HEK293 (cell line): Measurements from ENCODE around the gene DHRS3.

Experiments
- CTCF ChIA-PET: fragments of 350-600 bp; formaldehyde crosslinking; extraction: SDS; loops from one replicate; lab custom pipeline; 2021; ENCODE audit warnings: antibody characterized with exemption; lab: Yijun Ruan, JAX
- POLR2A ChIA-PET: fragments of 300-600 bp; formaldehyde crosslinking; extraction: SDS; loops from one replicate; lab custom pipeline; 2020; ENCODE audit warnings: antibody characterized with exemption, inconsistent platforms; lab: Yijun Ruan, JAX
- H3K27ac ChIP-seq: fragments of 200-500 bp; sonication (Bioruptor generic); 2 replicates; pipeline ENCODE4 v1.5.1; 2014; ENCODE audit warnings: low read depth, low read length, control low read depth, inconsistent platforms; ENCODE audit errors: extremely low read depth
- H3K36me3 ChIP-seq, 2 experiments: fragments of 200-500 bp in 1 of 2; sonication (Bioruptor generic) in 1 of 2; 1 replicate in 1 of 2; 2 replicates in 1 of 2; pipeline ENCODE4 v1.5.1; 2014 to 2017; ENCODE audit warnings: inconsistent platforms in 2 of 2, low read length in 2 of 2; ENCODE audit not compliant: control insufficient read depth in 2 of 2, insufficient read depth in 1 of 2
- H3K4me1 ChIP-seq: fragments of 200-500 bp; sonication (Bioruptor generic); 2 replicates; pipeline ENCODE4 v1.5.1; 2014; ENCODE audit warnings: mild to moderate bottlenecking, low read length, inconsistent platforms; ENCODE audit not compliant: control insufficient read depth, insufficient read depth
- H3K4me3 ChIP-seq: 2 replicates; pipeline ENCODE4 v1.5.1; 2011; ENCODE audit warnings: low read depth, mild to moderate bottlenecking, control low read depth, low read length, moderate library complexity
- H3K9me3 ChIP-seq: fragments of 200-500 bp; sonication (Bioruptor generic); 2 replicates; pipeline ENCODE4 v1.5.1; 2014; ENCODE audit warnings: low read depth, low read length, inconsistent platforms; ENCODE audit not compliant: control insufficient read depth, insufficient read depth
- BCL11A ChIP-seq: fragments of 450-650 bp; formaldehyde crosslinking; IDR thresholded peaks from 2 replicates; pipeline ENCODE4 v1.5.1; 2016; ENCODE audit warnings: low read depth, missing biosample characterization, missing genetic modification characterization
- KLF1 ChIP-seq: fragments of 450-650 bp; formaldehyde crosslinking; IDR thresholded peaks from 2 replicates; pipeline ENCODE4 v1.5.1; 2016; ENCODE audit warnings: missing biosample characterization, missing genetic modification characterization
- ZNF292 ChIP-seq: fragments of 450-650 bp; formaldehyde crosslinking; IDR thresholded peaks from 2 replicates; pipeline ENCODE4 v1.5.1; 2016; ENCODE audit warnings: low read depth, missing biosample characterization, missing genetic modification characterization, borderline replicate concordance
- ZNF433 ChIP-seq: fragments of 450-650 bp; formaldehyde crosslinking; IDR thresholded peaks from 2 replicates; pipeline ENCODE4 v1.5.1; 2016; ENCODE audit warnings: missing biosample characterization, missing genetic modification characterization, low read depth
- ZNF513 ChIP-seq: fragments of 450-650 bp; IDR thresholded peaks from 2 replicates; pipeline ENCODE4 v1.5.1; 2018; ENCODE audit warnings: missing biosample characterization, missing genetic modification characterization
- ZNF514 ChIP-seq: fragments of 450-650 bp; formaldehyde crosslinking; IDR thresholded peaks from 2 replicates; pipeline ENCODE4 v1.5.1; 2016; ENCODE audit warnings: missing biosample characterization, missing genetic modification characterization
- ZNF621 ChIP-seq: fragments of 450-650 bp; formaldehyde crosslinking; IDR thresholded peaks from 2 replicates; pipeline ENCODE4 v1.5.1; 2017; ENCODE audit warnings: missing biosample characterization, missing genetic modification characterization
- ZNF658 ChIP-seq: fragments of 450-650 bp; formaldehyde crosslinking; IDR thresholded peaks from 2 replicates; pipeline ENCODE4; 2016; ENCODE audit warnings: missing biosample characterization, missing genetic modification characterization
- ZNF704 ChIP-seq: fragments of 450-650 bp; formaldehyde crosslinking; IDR thresholded peaks from 2 replicates; pipeline ENCODE4 v1.5.1; 2016; ENCODE audit warnings: missing biosample characterization, missing genetic modification characterization
- ZSCAN16 ChIP-seq: fragments of 450-650 bp; formaldehyde crosslinking; IDR thresholded peaks from 2 replicates; pipeline ENCODE4 v1.5.1; 2016; ENCODE audit warnings: missing biosample characterization, missing genetic modification characterization
- TF ChIP-seq, protein P1 (sequence below): fragments of 450-650 bp; formaldehyde crosslinking; IDR thresholded peaks from 2 replicates; pipeline ENCODE4 v1.5.1; 2017; ENCODE audit warnings: missing biosample characterization, missing genetic modification characterization
- TF ChIP-seq, protein P2 (sequence below): fragments of 450-650 bp; formaldehyde crosslinking; IDR thresholded peaks from 2 replicates; pipeline ENCODE4 v1.5.1; 2016; ENCODE audit warnings: missing biosample characterization, missing genetic modification characterization, borderline replicate concordance
- TF ChIP-seq, protein P3 (sequence below): fragments of 450-650 bp; formaldehyde crosslinking; IDR thresholded peaks from 2 replicates; pipeline ENCODE4 v1.5.1; 2017; ENCODE audit warnings: missing biosample characterization, missing genetic modification characterization

Gene DHRS3

GRCh38 chr1:12604114-12604874 is 13.7 kb downstream of the DHRS3 start (continued):
- TF ChIP-seq ZSCAN16 (no peak), ZNF658 (tag by site-specific recombination) (no peak), ZNF433 (tag by site-specific recombination) (no peak), ZNF513 (tag by site-specific recombination) (no peak), ZNF514 (tag by site-specific recombination) (no peak), ZNF621 (tag by site-specific recombination) (no peak), BCL11A (tag by site-specific recombination) (peak; percentile 81; the same call in 1 of the 2 replicates), ZNF292 (tag by site-specific recombination) (no peak), ZNF704 (tag by site-specific recombination) (no peak), KLF1 (tag by site-specific recombination) (no peak)
- TF ChIP-seq, protein P1, sequence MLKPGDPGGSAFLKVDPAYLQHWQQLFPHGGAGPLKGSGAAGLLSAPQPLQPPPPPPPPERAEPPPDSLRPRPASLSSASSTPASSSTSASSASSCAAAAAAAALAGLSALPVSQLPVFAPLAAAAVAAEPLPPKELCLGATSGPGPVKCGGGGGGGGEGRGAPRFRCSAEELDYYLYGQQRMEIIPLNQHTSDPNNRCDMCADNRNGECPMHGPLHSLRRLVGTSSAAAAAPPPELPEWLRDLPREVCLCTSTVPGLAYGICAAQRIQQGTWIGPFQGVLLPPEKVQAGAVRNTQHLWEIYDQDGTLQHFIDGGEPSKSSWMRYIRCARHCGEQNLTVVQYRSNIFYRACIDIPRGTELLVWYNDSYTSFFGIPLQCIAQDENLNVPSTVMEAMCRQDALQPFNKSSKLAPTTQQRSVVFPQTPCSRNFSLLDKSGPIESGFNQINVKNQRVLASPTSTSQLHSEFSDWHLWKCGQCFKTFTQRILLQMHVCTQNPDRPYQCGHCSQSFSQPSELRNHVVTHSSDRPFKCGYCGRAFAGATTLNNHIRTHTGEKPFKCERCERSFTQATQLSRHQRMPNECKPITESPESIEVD (tag by site-specific recombination) = peak; percentile 78
- TF ChIP-seq, protein P2, sequence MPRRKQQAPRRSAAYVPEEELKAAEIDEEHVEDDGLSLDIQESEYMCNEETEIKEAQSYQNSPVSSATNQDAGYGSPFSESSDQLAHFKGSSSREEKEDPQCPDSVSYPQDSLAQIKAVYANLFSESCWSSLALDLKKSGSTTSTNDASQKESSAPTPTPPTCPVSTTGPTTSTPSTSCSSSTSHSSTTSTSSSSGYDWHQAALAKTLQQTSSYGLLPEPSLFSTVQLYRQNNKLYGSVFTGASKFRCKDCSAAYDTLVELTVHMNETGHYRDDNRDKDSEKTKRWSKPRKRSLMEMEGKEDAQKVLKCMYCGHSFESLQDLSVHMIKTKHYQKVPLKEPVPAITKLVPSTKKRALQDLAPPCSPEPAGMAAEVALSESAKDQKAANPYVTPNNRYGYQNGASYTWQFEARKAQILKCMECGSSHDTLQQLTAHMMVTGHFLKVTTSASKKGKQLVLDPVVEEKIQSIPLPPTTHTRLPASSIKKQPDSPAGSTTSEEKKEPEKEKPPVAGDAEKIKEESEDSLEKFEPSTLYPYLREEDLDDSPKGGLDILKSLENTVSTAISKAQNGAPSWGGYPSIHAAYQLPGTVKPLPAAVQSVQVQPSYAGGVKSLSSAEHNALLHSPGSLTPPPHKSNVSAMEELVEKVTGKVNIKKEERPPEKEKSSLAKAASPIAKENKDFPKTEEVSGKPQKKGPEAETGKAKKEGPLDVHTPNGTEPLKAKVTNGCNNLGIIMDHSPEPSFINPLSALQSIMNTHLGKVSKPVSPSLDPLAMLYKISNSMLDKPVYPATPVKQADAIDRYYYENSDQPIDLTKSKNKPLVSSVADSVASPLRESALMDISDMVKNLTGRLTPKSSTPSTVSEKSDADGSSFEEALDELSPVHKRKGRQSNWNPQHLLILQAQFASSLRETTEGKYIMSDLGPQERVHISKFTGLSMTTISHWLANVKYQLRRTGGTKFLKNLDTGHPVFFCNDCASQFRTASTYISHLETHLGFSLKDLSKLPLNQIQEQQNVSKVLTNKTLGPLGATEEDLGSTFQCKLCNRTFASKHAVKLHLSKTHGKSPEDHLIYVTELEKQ (tag by site-specific recombination) = peak; percentile 37; the same call in 1 of the 2 replicates

GRCh38 chr1:12603224-12603623 is 14.8 kb downstream of the DHRS3 start:
- Histone ChIP-seq H3K4me1 (no peaks in the 10 kb centered on the region), H3K9me3 (no peaks in the 10 kb centered on the region), H3K27ac (no peak overlapping the region), H3K4me3 (no peak overlapping the region), H3K36me3 (no peaks in the 10 kb centered on the region)
- ChIA-PET CTCF (interaction anchor here (0.5 to 1.0 kb wide), 2 partner anchors 56 to 1566 kb away, joined by 3 read pairs; no protein-coding TSS in a partner anchor), POLR2A (interaction anchor here (4.0 kb wide), 1 partner anchor 14 kb away, joined by 47 read pairs; the partner anchor contains the start of gene DHRS3)
- TF ChIP-seq ZNF621 (tag by site-specific recombination) = no peak
- TF ChIP-seq, protein P3, sequence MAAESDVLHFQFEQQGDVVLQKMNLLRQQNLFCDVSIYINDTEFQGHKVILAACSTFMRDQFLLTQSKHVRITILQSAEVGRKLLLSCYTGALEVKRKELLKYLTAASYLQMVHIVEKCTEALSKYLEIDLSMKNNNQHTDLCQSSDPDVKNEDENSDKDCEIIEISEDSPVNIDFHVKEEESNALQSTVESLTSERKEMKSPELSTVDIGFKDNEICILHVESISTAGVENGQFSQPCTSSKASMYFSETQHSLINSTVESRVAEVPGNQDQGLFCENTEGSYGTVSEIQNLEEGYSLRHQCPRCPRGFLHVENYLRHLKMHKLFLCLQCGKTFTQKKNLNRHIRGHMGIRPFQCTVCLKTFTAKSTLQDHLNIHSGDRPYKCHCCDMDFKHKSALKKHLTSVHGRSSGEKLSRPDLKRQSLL (tag by site-specific recombination) = peak; percentile 43; the same call in 1 of the 2 replicates
